Panc1 (cell line): ENCODE measurements around the gene RPUSD1. TPM values are rescaled to one million over a fixed set of nuclear protein-coding genes. Genes with fewer than 3 reads are reported as not detected.

Source experiments
- ATAC-seq: fragments of 200-7000 bp; cut with Tn5 transposase; 2 replicates; pipeline ENCODE4 v1.9.1; 2020; ENCODE audit warnings: mild to moderate bottlenecking, moderate library complexity
- BruUV-seq: library from RNA; stranded (reverse); fragments of 400-500 nt; replicated peaks from 2 replicates; lab custom pipeline; 2021; lab: Mats Ljungman, UMichigan
- CTCF ChIA-PET: fragments of 300-600 bp; sonication (Branson Sonifier 250); formaldehyde crosslinking; loops from one replicate; lab custom pipeline; 2022; ENCODE audit warnings: antibody characterized with exemption; lab: Charles Lee
- POLR2A ChIA-PET: fragments of 300-600 bp; sonication (Branson Sonifier 250); formaldehyde crosslinking; loops from one replicate; lab custom pipeline; 2022; ENCODE audit warnings: antibody characterized with exemption; lab: Charles Lee
- DNase-seq: peaks from one replicate; pipeline ENCODE4 v3.0.0-alpha.2; 2010; ENCODE audit warnings: low read depth, low spot score
- H3K27ac ChIP-seq: 2 replicates; pipeline ENCODE4 v1.5.1; 2011; ENCODE audit warnings: mild to moderate bottlenecking, low read length, inconsistent platforms
- H3K27me3 ChIP-seq: fragments of 200-500 bp; sonication (Bioruptor generic); 2 replicates; pipeline ENCODE4 v1.6.0; 2014; ENCODE audit warnings: low read length, inconsistent platforms; ENCODE audit not compliant: control insufficient read depth, insufficient read depth
- H3K36me3 ChIP-seq: fragments of 200-500 bp; sonication (Bioruptor generic); 2 replicates; pipeline ENCODE4 v1.5.1; 2014; ENCODE audit warnings: inconsistent platforms, mild to moderate bottlenecking, low read length, moderate library complexity; ENCODE audit not compliant: control insufficient read depth, insufficient read depth
- H3K4me1 ChIP-seq: 2 replicates; pipeline ENCODE4 v1.5.1; 2011; ENCODE audit warnings: inconsistent platforms, mild to moderate bottlenecking, low read length, moderate library complexity; ENCODE audit not compliant: control insufficient read depth, insufficient read depth
- H3K4me3 ChIP-seq, 2 experiments: 2 replicates each; pipeline ENCODE4 v1.5.1; 2011 to 2012; ENCODE audit warnings: low read depth in 2 of 2, low read length in 2 of 2, mild to moderate bottlenecking in 2 of 2, inconsistent platforms in 1 of 2, moderate library complexity in 1 of 2
- H3K9me3 ChIP-seq: fragments of 200-500 bp; sonication (Bioruptor generic); 2 replicates; pipeline ENCODE4 v1.5.1; 2014; ENCODE audit warnings: low read depth, mild to moderate bottlenecking, inconsistent platforms, low read length, moderate library complexity; ENCODE audit not compliant: control insufficient read depth, insufficient read depth
- CTCF ChIP-seq: fragments of 450-650 bp; IDR thresholded peaks from 2 replicates; pipeline ENCODE4 v1.5.1; 2017; ENCODE audit warnings: mild to moderate bottlenecking
- POLR2AphosphoS5 ChIP-seq: IDR thresholded peaks from 2 replicates; pipeline ENCODE4 v1.6.1; 2012; ENCODE audit warnings: mild to moderate bottlenecking, low read depth, low read length, moderate library complexity
- SIN3A ChIP-seq: IDR thresholded peaks from 2 replicates; pipeline ENCODE4 v1.6.1; 2012; ENCODE audit warnings: low read depth, mild to moderate bottlenecking, low read length, moderate library complexity, borderline replicate concordance; ENCODE audit not compliant: insufficient read depth
- TCF7L2 ChIP-seq: IDR thresholded peaks from 2 replicates; pipeline ENCODE4 v1.6.1; 2011; ENCODE audit warnings: mild to moderate bottlenecking, low read depth, low read length, inconsistent platforms
- in situ Hi-C: cut with HindIII; loops from 2 replicates; pipeline ENCODE4 v1.10.0; 2016; ENCODE audit warnings: low sequenced_read_pairs, low pct_unique_long_range_greater_than_20kb
- intact Hi-C: fragments of 100-400 bp; cut with micrococcal nuclease; formaldehyde crosslinking; loops from one replicate; pipeline ENCODE4 v1.10.0; 2022; ENCODE audit not compliant: unreplicated experiment
- total RNA-seq: library from RNA; stranded (reverse); gene quantifications from one replicate; pipeline ENCODE4 v1.2.1, GENCODE V29; 2021; ENCODE audit not compliant: unreplicated experiment
- TF ChIP-seq, protein P1 (sequence below), 2 experiments: IDR thresholded peaks; 2 replicates each; pipeline ENCODE4 v1.6.1; 2011 to 2012; ENCODE audit warnings: low read depth in 2 of 2, control low read depth in 1 of 2, low read length in 1 of 2, mild to moderate bottlenecking in 1 of 2, moderate library complexity in 1 of 2; ENCODE audit not compliant: insufficient read depth in 1 of 2

Gene RPUSD1
- total RNA-seq, 1 experiment from 2014 or later = 61.1 TPM

GRCh38 chr16:813204-813915 is 25.2 kb upstream of the RPUSD1 start:
- POLR2A ChIA-PET = no interaction called here
- BruUV-seq = no TSS peak
- in situ Hi-C loops = no loop called here
- TF ChIP-seq, protein P1, sequence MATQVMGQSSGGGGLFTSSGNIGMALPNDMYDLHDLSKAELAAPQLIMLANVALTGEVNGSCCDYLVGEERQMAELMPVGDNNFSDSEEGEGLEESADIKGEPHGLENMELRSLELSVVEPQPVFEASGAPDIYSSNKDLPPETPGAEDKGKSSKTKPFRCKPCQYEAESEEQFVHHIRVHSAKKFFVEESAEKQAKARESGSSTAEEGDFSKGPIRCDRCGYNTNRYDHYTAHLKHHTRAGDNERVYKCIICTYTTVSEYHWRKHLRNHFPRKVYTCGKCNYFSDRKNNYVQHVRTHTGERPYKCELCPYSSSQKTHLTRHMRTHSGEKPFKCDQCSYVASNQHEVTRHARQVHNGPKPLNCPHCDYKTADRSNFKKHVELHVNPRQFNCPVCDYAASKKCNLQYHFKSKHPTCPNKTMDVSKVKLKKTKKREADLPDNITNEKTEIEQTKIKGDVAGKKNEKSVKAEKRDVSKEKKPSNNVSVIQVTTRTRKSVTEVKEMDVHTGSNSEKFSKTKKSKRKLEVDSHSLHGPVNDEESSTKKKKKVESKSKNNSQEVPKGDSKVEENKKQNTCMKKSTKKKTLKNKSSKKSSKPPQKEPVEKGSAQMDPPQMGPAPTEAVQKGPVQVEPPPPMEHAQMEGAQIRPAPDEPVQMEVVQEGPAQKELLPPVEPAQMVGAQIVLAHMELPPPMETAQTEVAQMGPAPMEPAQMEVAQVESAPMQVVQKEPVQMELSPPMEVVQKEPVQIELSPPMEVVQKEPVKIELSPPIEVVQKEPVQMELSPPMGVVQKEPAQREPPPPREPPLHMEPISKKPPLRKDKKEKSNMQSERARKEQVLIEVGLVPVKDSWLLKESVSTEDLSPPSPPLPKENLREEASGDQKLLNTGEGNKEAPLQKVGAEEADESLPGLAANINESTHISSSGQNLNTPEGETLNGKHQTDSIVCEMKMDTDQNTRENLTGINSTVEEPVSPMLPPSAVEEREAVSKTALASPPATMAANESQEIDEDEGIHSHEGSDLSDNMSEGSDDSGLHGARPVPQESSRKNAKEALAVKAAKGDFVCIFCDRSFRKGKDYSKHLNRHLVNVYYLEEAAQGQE (IDR thresholded peaks at IDR 0.05; ENCODE audit: insufficient read depth in 1 of 2, low read depth in 2 of 2, low read length in 1 of 2) = no peak
- TF ChIP-seq CTCF (peak; percentile 90), TCF7L2 (no peak; the same call in 1 of the 2 replicates), POLR2AphosphoS5 (no peak), SIN3A (no peak)
- Histone ChIP-seq H3K27ac (no peak overlapping the region), H3K4me1 (peaks cover 7% of the 10 kb centered on the region; the same call in 1 of the 2 replicates), H3K9me3 (no peaks in the 10 kb centered on the region), H3K27me3 (no peaks in the 10 kb centered on the region), H3K4me3 (peak overlapping the region; percentile 34 to 41), H3K36me3 (no peaks in the 10 kb centered on the region)
- ATAC-seq (peak; percentile 89), DNase-seq (no peak)
- intact Hi-C loops = loop anchor here (1.0 kb wide), 1 partner anchor 241 kb away; no protein-coding TSS in a partner anchor
- CTCF ChIA-PET = no interaction called here

GRCh38 chr16:808085-808386 is 19.9 kb upstream of the RPUSD1 start:
- POLR2A ChIA-PET = interaction anchor here (0.5 kb wide), 1 partner anchor 83 kb away, joined by 3 read pairs; no protein-coding TSS in a partner anchor
- in situ Hi-C loops (no loop called here), intact Hi-C loops (no loop called here)
- TF ChIP-seq POLR2AphosphoS5 = no peak
- TF ChIP-seq, protein P1 (IDR thresholded peaks at IDR 0.05; ENCODE audit: insufficient read depth in 1 of 2, low read depth in 2 of 2, low read length in 1 of 2) = no peak
- TF ChIP-seq TCF7L2 = no peak
- no peak for TF ChIP-seq CTCF
- peaks cover 24% of the 10 kb centered on the region for H3K4me1 ChIP-seq
- no peak for DNase-seq
- H3K36me3 ChIP-seq = no peaks in the 10 kb centered on the region
- CTCF ChIA-PET = interaction anchor here (0.7 kb wide), 2 partner anchors 75 to 1120 kb away, joined by 3 to 8 read pairs; no protein-coding TSS in a partner anchor
- H3K27ac ChIP-seq = peak overlapping the region; percentile 77
- ATAC-seq = no peak
- H3K9me3 ChIP-seq = no peaks in the 10 kb centered on the region
- peak overlapping the region; percentile 73 to 75 for H3K4me3 ChIP-seq
- BruUV-seq = no TSS peak
- no peaks in the 10 kb centered on the region for H3K27me3 ChIP-seq
